Measurements from ENCODE around the gene IL13RA1. TPM values are rescaled to one million over a fixed set of nuclear protein-coding genes. Genes with fewer than 3 reads are reported as not detected.

IL13RA1 gene
- total RNA-seq, 1 donor from 2014 or later, result 41.8 TPM

DNA sequence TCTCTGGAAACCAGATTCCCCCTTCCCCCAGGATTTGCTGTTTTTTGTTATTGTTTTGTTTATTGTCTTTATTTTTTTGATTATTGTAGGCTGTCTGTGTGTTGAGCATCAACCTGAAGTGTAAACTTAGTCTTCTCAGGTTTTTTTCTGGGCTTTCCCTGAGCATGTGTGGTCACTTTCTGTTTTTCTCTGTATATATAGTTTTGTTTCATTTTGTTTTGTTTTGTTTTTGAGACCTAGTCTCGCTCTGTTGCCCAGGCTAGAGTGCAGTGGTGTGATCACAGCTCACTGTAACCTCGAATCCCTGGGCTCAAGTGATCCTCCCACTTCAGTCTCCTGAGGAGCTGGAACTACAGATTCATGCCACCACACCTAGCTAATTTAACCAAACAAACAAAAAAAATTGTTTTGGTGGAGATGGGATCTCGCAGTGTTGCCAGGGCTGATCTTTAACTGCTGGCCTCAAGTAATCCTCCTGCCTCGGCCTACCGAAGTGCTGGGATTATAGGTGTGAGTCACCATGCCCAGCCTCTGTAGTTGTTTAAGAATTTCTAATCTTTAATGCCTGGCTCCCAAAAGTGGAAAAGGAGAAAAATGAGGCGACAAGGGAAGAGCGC lies 9.1 kb downstream of the IL13RA1 start:
- no peak overlapping the region for H3K27ac Mint-ChIP-seq (ENCODE audit: unreplicated experiment)
- H3K27me3 Mint-ChIP-seq (ENCODE audit: unreplicated experiment), result peaks cover 5% of the 10 kb centered on the region
- DNase-seq (ENCODE audit: low spot score), result no peak
- peaks cover 2% of the 10 kb centered on the region for H3K4me1 Mint-ChIP-seq (ENCODE audit: unreplicated experiment)
- H3K9me3 Mint-ChIP-seq (ENCODE audit: unreplicated experiment), result no peaks in the 10 kb centered on the region
- H3K36me3 Mint-ChIP-seq (ENCODE audit: low read depth, unreplicated experiment), result peaks cover 4% of the 10 kb centered on the region
- TF ChIP-seq, protein P1, sequence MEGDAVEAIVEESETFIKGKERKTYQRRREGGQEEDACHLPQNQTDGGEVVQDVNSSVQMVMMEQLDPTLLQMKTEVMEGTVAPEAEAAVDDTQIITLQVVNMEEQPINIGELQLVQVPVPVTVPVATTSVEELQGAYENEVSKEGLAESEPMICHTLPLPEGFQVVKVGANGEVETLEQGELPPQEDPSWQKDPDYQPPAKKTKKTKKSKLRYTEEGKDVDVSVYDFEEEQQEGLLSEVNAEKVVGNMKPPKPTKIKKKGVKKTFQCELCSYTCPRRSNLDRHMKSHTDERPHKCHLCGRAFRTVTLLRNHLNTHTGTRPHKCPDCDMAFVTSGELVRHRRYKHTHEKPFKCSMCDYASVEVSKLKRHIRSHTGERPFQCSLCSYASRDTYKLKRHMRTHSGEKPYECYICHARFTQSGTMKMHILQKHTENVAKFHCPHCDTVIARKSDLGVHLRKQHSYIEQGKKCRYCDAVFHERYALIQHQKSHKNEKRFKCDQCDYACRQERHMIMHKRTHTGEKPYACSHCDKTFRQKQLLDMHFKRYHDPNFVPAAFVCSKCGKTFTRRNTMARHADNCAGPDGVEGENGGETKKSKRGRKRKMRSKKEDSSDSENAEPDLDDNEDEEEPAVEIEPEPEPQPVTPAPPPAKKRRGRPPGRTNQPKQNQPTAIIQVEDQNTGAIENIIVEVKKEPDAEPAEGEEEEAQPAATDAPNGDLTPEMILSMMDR (IDR thresholded peaks at IDR 0.05; ENCODE audit: unreplicated experiment), result no peak
- H3K4me3 Mint-ChIP-seq (ENCODE audit: unreplicated experiment), result no peak overlapping the region

DNA sequence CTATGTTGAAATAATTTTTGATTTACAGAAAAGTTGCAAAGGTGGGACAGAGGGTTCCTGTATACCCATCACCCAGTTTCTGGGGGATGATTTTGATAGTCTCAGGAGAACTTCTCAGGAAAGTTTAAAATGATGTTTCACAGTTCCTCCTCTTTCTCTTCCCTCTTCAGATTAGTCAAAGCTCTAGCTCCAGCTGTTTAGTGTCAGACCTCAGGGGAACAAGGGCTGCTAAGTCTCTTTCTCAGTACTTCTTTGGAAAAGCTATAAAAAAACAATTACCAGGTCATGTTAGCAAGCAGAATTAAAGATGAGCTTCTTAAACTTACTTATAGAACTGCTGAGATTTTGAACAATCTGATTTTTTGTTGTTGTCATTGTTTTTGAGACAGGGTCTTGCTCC lies 12.2 kb downstream of the IL13RA1 start:
- no peaks in the 10 kb centered on the region for H3K9me3 Mint-ChIP-seq (ENCODE audit: unreplicated experiment)
- TF ChIP-seq, protein P1 (IDR thresholded peaks at IDR 0.05; ENCODE audit: unreplicated experiment), result no peak
- H3K4me3 Mint-ChIP-seq (ENCODE audit: unreplicated experiment), result no peak overlapping the region
- peaks cover 8% of the 10 kb centered on the region for H3K4me1 Mint-ChIP-seq (ENCODE audit: unreplicated experiment)
- H3K27ac Mint-ChIP-seq (ENCODE audit: unreplicated experiment), result no peak overlapping the region
- H3K36me3 Mint-ChIP-seq (ENCODE audit: low read depth, unreplicated experiment), result peaks cover 4% of the 10 kb centered on the region
- H3K27me3 Mint-ChIP-seq (ENCODE audit: unreplicated experiment), result peaks cover 4% of the 10 kb centered on the region
- DNase-seq (ENCODE audit: low spot score), result no peak

DNA sequence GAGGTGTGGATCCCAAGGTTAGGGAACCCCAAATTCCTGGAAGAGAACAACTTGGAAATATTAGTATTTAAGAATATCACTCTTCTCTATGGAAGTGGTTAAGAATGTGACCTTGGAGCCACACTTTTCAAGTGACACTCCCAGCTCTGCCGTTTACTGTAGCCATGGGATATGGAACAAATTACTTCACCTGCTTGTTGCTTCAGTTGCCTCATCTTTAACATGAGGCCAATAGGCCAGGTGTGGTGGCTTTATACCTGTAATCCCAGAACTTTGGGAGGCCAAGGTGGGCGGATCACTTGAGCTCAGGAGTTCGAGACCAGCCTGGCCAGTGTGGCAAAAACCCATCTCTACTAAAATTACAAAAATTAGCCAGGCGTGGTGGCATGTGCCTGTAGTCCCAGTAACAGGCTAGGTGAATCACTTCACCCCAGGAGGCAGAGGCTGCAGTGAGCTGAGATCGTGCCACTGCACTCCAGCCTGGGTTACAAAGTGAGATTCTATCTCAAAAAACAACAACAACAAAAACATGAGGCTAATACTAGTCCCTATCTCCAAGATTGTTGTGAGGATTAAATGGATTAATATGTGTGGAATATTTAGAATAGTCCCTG lies 13.0 kb downstream of the IL13RA1 start:
- peaks cover 4% of the 10 kb centered on the region for H3K27me3 Mint-ChIP-seq (ENCODE audit: unreplicated experiment)
- DNase-seq (ENCODE audit: low spot score), result no peak
- H3K4me1 Mint-ChIP-seq (ENCODE audit: unreplicated experiment), result peaks cover 10% of the 10 kb centered on the region
- H3K9me3 Mint-ChIP-seq (ENCODE audit: unreplicated experiment), result no peaks in the 10 kb centered on the region
- peaks cover 4% of the 10 kb centered on the region for H3K36me3 Mint-ChIP-seq (ENCODE audit: low read depth, unreplicated experiment)
- no peak overlapping the region for H3K4me3 Mint-ChIP-seq (ENCODE audit: unreplicated experiment)
- TF ChIP-seq, protein P1 (IDR thresholded peaks at IDR 0.05; ENCODE audit: unreplicated experiment), result no peak
- H3K27ac Mint-ChIP-seq (ENCODE audit: unreplicated experiment), result no peak overlapping the region

DNA sequence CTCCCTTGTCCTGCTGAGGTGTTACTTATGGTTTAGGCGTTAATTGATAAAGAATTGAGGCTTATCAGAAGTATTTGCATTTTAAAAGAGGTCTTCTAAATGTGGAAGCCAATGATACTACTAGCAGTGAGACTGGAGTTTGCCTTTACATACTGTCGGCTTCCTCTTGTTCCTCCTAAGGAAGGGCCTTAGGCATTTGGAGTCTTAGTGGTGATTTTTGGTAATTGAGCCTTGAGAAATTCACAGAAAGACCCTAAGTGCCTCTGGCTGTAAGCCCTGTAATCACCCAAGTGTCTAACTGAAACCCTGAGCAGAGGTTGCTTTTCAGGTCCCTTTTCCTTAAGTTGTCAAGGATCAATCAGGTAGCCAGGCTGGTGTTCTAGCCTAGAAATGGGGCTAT lies 14.8 kb downstream of the IL13RA1 start:
- Mint-ChIP-seq H3K27ac (ENCODE audit: unreplicated experiment) (no peak overlapping the region), H3K36me3 (ENCODE audit: low read depth, unreplicated experiment) (no peaks in the 10 kb centered on the region), H3K4me1 (ENCODE audit: unreplicated experiment) (peaks cover 13% of the 10 kb centered on the region), H3K9me3 (ENCODE audit: unreplicated experiment) (no peaks in the 10 kb centered on the region), H3K4me3 (ENCODE audit: unreplicated experiment) (no peak overlapping the region), H3K27me3 (ENCODE audit: unreplicated experiment) (no peaks in the 10 kb centered on the region)
- TF ChIP-seq, protein P1 (IDR thresholded peaks at IDR 0.05; ENCODE audit: unreplicated experiment), result no peak
- no peak for DNase-seq (ENCODE audit: low spot score)

DNA sequence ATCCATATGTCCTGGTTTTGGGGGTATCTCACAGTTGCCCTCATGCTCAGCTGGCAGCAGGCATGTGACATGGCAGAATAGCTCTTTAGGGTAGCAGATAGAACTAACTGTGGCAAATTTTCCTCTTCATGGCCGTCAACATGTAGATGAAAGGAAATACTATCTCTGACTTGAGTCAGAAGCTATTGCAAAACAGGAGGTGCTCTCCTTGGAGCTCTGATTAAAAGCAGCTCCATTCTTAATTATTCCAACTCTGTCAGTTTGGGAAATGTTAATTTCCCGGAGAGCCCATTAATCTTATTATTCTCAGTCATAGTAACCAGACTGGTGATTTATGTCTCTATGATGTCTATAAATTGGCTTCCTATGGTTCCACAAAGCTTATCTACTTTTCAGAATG lies 18.2 kb downstream of the IL13RA1 start:
- Mint-ChIP-seq H3K4me3 (ENCODE audit: unreplicated experiment) (no peak overlapping the region), H3K27ac (ENCODE audit: unreplicated experiment) (no peak overlapping the region), H3K27me3 (ENCODE audit: unreplicated experiment) (no peaks in the 10 kb centered on the region), H3K4me1 (ENCODE audit: unreplicated experiment) (peaks cover 14% of the 10 kb centered on the region), H3K36me3 (ENCODE audit: low read depth, unreplicated experiment) (no peaks in the 10 kb centered on the region), H3K9me3 (ENCODE audit: unreplicated experiment) (no peaks in the 10 kb centered on the region)
- TF ChIP-seq, protein P1 (IDR thresholded peaks at IDR 0.05; ENCODE audit: unreplicated experiment), result no peak
- no peak for DNase-seq (ENCODE audit: low spot score)

Measured in endothelial cell (in vitro differentiated cells).